HEK293 (cell line): ENCODE measurements around the gene CFAP58.

Source experiments
- CTCF ChIA-PET: fragments of 350-600 bp; formaldehyde crosslinking; extraction: SDS; loops from one replicate; lab custom pipeline; 2021; ENCODE audit warnings: antibody characterized with exemption; lab: Yijun Ruan, JAX
- POLR2A ChIA-PET: fragments of 300-600 bp; formaldehyde crosslinking; extraction: SDS; loops from one replicate; lab custom pipeline; 2020; ENCODE audit warnings: antibody characterized with exemption, inconsistent platforms; lab: Yijun Ruan, JAX
- H3K27ac ChIP-seq: fragments of 200-500 bp; sonication (Bioruptor generic); 2 replicates; pipeline ENCODE4 v1.5.1; 2014; ENCODE audit warnings: low read depth, low read length, control low read depth, inconsistent platforms; ENCODE audit errors: extremely low read depth
- H3K36me3 ChIP-seq, 2 experiments: fragments of 200-500 bp in 1 of 2; sonication (Bioruptor generic) in 1 of 2; 1 replicate in 1 of 2; 2 replicates in 1 of 2; pipeline ENCODE4 v1.5.1; 2014 to 2017; ENCODE audit warnings: inconsistent platforms in 2 of 2, low read length in 2 of 2; ENCODE audit not compliant: control insufficient read depth in 2 of 2, insufficient read depth in 1 of 2
- H3K4me1 ChIP-seq: fragments of 200-500 bp; sonication (Bioruptor generic); 2 replicates; pipeline ENCODE4 v1.5.1; 2014; ENCODE audit warnings: mild to moderate bottlenecking, low read length, inconsistent platforms; ENCODE audit not compliant: control insufficient read depth, insufficient read depth
- H3K4me3 ChIP-seq: 2 replicates; pipeline ENCODE4 v1.5.1; 2011; ENCODE audit warnings: low read depth, mild to moderate bottlenecking, control low read depth, low read length, moderate library complexity
- H3K9me3 ChIP-seq: fragments of 200-500 bp; sonication (Bioruptor generic); 2 replicates; pipeline ENCODE4 v1.5.1; 2014; ENCODE audit warnings: low read depth, low read length, inconsistent platforms; ENCODE audit not compliant: control insufficient read depth, insufficient read depth
- MZF1 ChIP-seq: fragments of 450-650 bp; formaldehyde crosslinking; IDR thresholded peaks from 2 replicates; pipeline ENCODE4 v1.5.1; 2017; ENCODE audit warnings: missing biosample characterization, missing genetic modification characterization, borderline replicate concordance
- OSR2 ChIP-seq: fragments of 450-650 bp; formaldehyde crosslinking; IDR thresholded peaks from 2 replicates; pipeline ENCODE4 v1.5.1; 2016; ENCODE audit warnings: missing biosample characterization, missing genetic modification characterization
- ZBTB21 ChIP-seq: fragments of 450-650 bp; formaldehyde crosslinking; IDR thresholded peaks from 2 replicates; pipeline ENCODE4 v1.5.1; 2017; ENCODE audit warnings: missing biosample characterization, missing genetic modification characterization
- ZNF146 ChIP-seq: fragments of 450-650 bp; formaldehyde crosslinking; IDR thresholded peaks from 2 replicates; pipeline ENCODE4 v1.5.1; 2016; ENCODE audit warnings: missing biosample characterization, missing genetic modification characterization
- ZNF211 ChIP-seq: fragments of 450-650 bp; formaldehyde crosslinking; IDR thresholded peaks from 2 replicates; pipeline ENCODE4 v1.5.1; 2016; ENCODE audit warnings: low read depth, missing biosample characterization, missing genetic modification characterization
- ZNF350 ChIP-seq: fragments of 450-650 bp; formaldehyde crosslinking; IDR thresholded peaks from 2 replicates; pipeline ENCODE4 v1.5.0; 2017; ENCODE audit warnings: missing biosample characterization, mild to moderate bottlenecking, missing genetic modification characterization
- ZNF664 ChIP-seq: fragments of 450-650 bp; formaldehyde crosslinking; IDR thresholded peaks from 2 replicates; pipeline ENCODE4 v1.5.1; 2016; ENCODE audit warnings: missing biosample characterization, missing genetic modification characterization
- ZNF830 ChIP-seq: fragments of 450-650 bp; IDR thresholded peaks from 2 replicates; pipeline ENCODE4 v1.5.0; 2018; ENCODE audit warnings: missing biosample characterization, missing genetic modification characterization, low read depth, mild to moderate bottlenecking, moderate library complexity
- ZSCAN23 ChIP-seq: fragments of 450-650 bp; formaldehyde crosslinking; IDR thresholded peaks from 2 replicates; pipeline ENCODE4 v1.5.1; 2016; ENCODE audit warnings: missing biosample characterization, missing genetic modification characterization
- TF ChIP-seq, protein P1 (sequence below): fragments of 450-650 bp; IDR thresholded peaks from 2 replicates; pipeline ENCODE4 v1.5.1; 2018; ENCODE audit warnings: missing biosample characterization, missing genetic modification characterization
- TF ChIP-seq, protein P2 (sequence below): fragments of 450-650 bp; formaldehyde crosslinking; IDR thresholded peaks from 2 replicates; pipeline ENCODE4 v1.5.1; 2016; ENCODE audit warnings: missing biosample characterization, missing genetic modification characterization
- TF ChIP-seq, protein P3 (sequence below): fragments of 450-650 bp; formaldehyde crosslinking; IDR thresholded peaks from 2 replicates; pipeline ENCODE4 v1.5.1; 2016; ENCODE audit warnings: missing biosample characterization, missing genetic modification characterization
- TF ChIP-seq, protein P4 (sequence below): fragments of 450-650 bp; formaldehyde crosslinking; IDR thresholded peaks from 2 replicates; pipeline ENCODE4 v1.5.1; 2016; ENCODE audit warnings: missing biosample characterization, missing genetic modification characterization
- TF ChIP-seq, protein P5 (sequence below): fragments of 450-650 bp; formaldehyde crosslinking; IDR thresholded peaks from 2 replicates; pipeline ENCODE4 v1.5.1; 2016; ENCODE audit warnings: missing biosample characterization, missing genetic modification characterization, borderline replicate concordance
- TF ChIP-seq, protein P6 (sequence below): fragments of 450-650 bp; formaldehyde crosslinking; IDR thresholded peaks from 2 replicates; pipeline ENCODE4 v1.5.1; 2016; ENCODE audit warnings: missing biosample characterization, missing genetic modification characterization
- TF ChIP-seq, protein P7 (sequence below): fragments of 450-650 bp; formaldehyde crosslinking; IDR thresholded peaks from 2 replicates; pipeline ENCODE4 v1.5.1; 2016; ENCODE audit warnings: missing biosample characterization, missing genetic modification characterization
- TF ChIP-seq, protein P8 (sequence below): fragments of 450-650 bp; formaldehyde crosslinking; IDR thresholded peaks from 2 replicates; pipeline ENCODE4 v1.5.1; 2016; ENCODE audit warnings: missing biosample characterization, missing genetic modification characterization

The CFAP58 gene

DNA sequence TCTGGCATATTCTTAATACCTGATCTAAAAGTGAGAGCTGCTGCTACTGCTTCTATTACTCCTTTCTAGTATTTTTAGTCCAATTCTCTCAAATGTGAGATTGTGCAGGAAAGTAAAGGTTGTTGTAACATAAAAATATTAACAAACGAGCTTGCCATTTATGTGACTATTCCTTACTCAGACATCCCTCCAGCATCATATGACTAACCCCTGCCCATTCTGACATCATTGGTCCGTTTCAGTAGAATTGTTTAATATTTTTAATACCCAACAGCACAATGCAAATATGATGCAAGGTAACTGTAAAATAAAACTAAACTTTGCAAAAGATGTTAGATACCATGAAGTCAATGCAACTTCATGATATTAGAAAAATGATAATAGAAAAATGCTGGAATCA lies 83.6 kb downstream of the CFAP58 start:
- H3K36me3 ChIP-seq: no peaks in the 10 kb centered on the region
- TF ChIP-seq, protein P1, sequence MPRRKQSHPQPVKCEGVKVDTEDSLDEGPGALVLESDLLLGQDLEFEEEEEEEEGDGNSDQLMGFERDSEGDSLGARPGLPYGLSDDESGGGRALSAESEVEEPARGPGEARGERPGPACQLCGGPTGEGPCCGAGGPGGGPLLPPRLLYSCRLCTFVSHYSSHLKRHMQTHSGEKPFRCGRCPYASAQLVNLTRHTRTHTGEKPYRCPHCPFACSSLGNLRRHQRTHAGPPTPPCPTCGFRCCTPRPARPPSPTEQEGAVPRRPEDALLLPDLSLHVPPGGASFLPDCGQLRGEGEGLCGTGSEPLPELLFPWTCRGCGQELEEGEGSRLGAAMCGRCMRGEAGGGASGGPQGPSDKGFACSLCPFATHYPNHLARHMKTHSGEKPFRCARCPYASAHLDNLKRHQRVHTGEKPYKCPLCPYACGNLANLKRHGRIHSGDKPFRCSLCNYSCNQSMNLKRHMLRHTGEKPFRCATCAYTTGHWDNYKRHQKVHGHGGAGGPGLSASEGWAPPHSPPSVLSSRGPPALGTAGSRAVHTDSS: no peak
- TF ChIP-seq OSR2 (tag by site-specific recombination) (no peak), ZSCAN23 (tag by site-specific recombination) (no peak), MZF1 (no peak), ZNF830 (tag by site-specific recombination) (no peak), ZNF664 (tag by site-specific recombination) (no peak), ZBTB21 (no peak), ZNF350 (tag by site-specific recombination) (no peak), ZNF146 (tag by site-specific recombination) (no peak), ZNF211 (tag by site-specific recombination) (no peak)
- TF ChIP-seq, protein P2, sequence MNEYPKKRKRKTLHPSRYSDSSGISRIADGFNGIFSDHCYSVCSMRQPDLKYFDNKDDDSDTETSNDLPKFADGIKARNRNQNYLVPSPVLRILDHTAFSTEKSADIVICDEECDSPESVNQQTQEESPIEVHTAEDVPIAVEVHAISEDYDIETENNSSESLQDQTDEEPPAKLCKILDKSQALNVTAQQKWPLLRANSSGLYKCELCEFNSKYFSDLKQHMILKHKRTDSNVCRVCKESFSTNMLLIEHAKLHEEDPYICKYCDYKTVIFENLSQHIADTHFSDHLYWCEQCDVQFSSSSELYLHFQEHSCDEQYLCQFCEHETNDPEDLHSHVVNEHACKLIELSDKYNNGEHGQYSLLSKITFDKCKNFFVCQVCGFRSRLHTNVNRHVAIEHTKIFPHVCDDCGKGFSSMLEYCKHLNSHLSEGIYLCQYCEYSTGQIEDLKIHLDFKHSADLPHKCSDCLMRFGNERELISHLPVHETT (tag by site-specific recombination): no peak
- TF ChIP-seq, protein P3, sequence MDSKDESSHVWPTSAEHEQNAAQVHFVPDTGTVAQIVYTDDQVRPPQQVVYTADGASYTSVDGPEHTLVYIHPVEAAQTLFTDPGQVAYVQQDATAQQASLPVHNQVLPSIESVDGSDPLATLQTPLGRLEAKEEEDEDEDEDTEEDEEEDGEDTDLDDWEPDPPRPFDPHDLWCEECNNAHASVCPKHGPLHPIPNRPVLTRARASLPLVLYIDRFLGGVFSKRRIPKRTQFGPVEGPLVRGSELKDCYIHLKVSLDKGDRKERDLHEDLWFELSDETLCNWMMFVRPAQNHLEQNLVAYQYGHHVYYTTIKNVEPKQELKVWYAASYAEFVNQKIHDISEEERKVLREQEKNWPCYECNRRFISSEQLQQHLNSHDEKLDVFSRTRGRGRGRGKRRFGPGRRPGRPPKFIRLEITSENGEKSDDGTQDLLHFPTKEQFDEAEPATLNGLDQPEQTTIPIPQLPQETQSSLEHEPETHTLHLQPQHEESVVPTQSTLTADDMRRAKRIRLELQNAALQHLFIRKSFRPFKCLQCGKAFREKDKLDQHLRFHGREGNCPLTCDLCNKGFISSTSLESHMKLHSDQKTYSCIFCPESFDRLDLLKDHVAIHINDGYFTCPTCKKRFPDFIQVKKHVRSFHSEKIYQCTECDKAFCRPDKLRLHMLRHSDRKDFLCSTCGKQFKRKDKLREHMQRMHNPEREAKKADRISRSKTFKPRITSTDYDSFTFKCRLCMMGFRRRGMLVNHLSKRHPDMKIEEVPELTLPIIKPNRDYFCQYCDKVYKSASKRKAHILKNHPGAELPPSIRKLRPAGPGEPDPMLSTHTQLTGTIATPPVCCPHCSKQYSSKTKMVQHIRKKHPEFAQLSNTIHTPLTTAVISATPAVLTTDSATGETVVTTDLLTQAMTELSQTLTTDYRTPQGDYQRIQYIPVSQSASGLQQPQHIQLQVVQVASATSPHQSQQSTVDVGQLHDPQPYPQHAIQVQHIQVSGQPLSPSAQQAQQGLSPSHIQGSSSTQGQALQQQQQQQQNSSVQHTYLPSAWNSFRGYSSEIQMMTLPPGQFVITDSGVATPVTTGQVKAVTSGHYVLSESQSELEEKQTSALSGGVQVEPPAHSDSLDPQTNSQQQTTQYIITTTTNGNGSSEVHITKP: no peak
- TF ChIP-seq, protein P4, sequence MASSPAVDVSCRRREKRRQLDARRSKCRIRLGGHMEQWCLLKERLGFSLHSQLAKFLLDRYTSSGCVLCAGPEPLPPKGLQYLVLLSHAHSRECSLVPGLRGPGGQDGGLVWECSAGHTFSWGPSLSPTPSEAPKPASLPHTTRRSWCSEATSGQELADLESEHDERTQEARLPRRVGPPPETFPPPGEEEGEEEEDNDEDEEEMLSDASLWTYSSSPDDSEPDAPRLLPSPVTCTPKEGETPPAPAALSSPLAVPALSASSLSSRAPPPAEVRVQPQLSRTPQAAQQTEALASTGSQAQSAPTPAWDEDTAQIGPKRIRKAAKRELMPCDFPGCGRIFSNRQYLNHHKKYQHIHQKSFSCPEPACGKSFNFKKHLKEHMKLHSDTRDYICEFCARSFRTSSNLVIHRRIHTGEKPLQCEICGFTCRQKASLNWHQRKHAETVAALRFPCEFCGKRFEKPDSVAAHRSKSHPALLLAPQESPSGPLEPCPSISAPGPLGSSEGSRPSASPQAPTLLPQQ (tag by site-specific recombination): no peak
- TF ChIP-seq, protein P5, sequence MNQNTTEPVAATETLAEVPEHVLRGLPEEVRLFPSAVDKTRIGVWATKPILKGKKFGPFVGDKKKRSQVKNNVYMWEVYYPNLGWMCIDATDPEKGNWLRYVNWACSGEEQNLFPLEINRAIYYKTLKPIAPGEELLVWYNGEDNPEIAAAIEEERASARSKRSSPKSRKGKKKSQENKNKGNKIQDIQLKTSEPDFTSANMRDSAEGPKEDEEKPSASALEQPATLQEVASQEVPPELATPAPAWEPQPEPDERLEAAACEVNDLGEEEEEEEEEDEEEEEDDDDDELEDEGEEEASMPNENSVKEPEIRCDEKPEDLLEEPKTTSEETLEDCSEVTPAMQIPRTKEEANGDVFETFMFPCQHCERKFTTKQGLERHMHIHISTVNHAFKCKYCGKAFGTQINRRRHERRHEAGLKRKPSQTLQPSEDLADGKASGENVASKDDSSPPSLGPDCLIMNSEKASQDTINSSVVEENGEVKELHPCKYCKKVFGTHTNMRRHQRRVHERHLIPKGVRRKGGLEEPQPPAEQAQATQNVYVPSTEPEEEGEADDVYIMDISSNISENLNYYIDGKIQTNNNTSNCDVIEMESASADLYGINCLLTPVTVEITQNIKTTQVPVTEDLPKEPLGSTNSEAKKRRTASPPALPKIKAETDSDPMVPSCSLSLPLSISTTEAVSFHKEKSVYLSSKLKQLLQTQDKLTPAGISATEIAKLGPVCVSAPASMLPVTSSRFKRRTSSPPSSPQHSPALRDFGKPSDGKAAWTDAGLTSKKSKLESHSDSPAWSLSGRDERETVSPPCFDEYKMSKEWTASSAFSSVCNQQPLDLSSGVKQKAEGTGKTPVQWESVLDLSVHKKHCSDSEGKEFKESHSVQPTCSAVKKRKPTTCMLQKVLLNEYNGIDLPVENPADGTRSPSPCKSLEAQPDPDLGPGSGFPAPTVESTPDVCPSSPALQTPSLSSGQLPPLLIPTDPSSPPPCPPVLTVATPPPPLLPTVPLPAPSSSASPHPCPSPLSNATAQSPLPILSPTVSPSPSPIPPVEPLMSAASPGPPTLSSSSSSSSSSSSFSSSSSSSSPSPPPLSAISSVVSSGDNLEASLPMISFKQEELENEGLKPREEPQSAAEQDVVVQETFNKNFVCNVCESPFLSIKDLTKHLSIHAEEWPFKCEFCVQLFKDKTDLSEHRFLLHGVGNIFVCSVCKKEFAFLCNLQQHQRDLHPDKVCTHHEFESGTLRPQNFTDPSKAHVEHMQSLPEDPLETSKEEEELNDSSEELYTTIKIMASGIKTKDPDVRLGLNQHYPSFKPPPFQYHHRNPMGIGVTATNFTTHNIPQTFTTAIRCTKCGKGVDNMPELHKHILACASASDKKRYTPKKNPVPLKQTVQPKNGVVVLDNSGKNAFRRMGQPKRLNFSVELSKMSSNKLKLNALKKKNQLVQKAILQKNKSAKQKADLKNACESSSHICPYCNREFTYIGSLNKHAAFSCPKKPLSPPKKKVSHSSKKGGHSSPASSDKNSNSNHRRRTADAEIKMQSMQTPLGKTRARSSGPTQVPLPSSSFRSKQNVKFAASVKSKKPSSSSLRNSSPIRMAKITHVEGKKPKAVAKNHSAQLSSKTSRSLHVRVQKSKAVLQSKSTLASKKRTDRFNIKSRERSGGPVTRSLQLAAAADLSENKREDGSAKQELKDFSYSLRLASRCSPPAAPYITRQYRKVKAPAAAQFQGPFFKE (tag by site-specific recombination): no peak
- TF ChIP-seq, protein P6, sequence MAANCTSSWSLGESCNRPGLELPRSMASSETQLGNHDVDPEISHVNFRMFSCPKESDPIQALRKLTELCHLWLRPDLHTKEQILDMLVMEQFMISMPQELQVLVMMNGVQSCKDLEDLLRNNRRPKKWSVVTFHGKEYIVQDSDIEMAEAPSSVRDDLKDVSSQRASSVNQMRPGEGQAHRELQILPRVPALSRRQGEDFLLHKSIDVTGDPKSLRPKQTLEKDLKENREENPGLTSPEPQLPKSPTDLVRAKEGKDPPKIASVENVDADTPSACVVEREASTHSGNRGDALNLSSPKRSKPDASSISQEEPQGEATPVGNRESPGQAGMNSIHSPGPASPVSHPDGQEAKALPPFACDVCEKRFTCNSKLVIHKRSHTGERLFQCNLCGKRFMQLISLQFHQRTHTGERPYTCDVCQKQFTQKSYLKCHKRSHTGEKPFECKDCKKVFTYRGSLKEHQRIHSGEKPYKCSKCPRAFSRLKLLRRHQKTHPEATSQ: no peak
- TF ChIP-seq, protein P7, sequence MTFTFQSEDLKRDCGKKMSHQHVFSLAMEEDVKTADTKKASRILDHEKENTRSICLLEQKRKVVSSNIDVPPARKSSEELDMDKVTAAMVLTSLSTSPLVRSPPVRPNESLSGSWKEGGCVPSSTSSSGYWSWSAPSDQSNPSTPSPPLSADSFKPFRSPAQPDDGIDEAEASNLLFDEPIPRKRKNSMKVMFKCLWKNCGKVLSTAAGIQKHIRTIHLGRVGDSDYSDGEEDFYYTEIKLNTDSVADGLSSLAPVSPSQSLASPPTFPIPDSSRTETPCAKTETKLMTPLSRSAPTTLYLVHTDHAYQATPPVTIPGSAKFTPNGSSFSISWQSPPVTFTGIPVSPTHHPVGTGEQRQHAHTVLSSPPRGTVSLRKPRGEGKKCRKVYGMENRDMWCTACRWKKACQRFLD (tag by site-specific recombination): no peak
- TF ChIP-seq, protein P8, sequence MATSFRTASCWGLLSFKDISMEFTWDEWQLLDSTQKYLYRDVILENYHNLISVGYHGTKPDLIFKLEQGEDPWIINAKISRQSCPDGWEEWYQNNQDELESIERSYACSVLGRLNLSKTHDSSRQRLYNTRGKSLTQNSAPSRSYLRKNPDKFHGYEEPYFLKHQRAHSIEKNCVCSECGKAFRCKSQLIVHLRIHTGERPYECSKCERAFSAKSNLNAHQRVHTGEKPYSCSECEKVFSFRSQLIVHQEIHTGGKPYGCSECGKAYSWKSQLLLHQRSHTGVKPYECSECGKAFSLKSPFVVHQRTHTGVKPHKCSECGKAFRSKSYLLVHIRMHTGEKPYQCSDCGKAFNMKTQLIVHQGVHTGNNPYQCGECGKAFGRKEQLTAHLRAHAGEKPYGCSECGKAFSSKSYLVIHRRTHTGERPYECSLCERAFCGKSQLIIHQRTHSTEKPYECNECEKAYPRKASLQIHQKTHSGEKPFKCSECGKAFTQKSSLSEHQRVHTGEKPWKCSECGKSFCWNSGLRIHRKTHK (tag by site-specific recombination): no peak
- H3K4me3 ChIP-seq: no peak overlapping the region
- POLR2A ChIA-PET: no interaction called here
- H3K27ac ChIP-seq: no peak overlapping the region
- H3K4me1 ChIP-seq: no peaks in the 10 kb centered on the region
- H3K9me3 ChIP-seq: no peaks in the 10 kb centered on the region
- CTCF ChIA-PET: interaction anchor here (1.0 to 2.2 kb wide), 2 partner anchors 30 to 134 kb away, joined by 4 to 7 read pairs; no protein-coding TSS in a partner anchor
